ENCODE measurements around the gene LAMB4. TPM values are rescaled to one million over a fixed set of nuclear protein-coding genes. Genes with fewer than 3 reads are reported as not detected.

LAMB4 gene
- total RNA-seq, 2 donors from 2014 or later = 0.85 TPM; not detected in 1

DNA sequence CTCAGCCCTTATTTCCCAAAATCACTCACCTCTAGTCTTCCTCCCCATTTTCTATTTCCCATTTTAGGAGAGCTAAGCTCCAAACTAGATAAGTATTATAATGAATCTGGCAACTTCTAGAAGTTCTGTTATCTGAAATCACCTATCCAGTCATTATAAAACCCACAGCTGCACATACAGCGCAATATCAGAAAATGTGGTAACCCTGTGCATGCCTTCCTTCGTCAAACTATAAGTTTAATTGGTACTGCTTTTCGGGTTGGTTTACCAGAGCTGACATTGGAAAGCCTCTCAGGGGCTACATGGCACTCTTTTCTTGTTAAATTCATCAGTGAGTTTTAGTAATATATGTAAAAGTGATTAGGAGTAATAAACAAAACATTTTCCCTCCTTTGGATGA is 1.6 kb downstream of the LAMB4 start:
- 97% methylated on average over 3 of the region's 3 CpGs for WGBS
- H3K27ac ChIP-seq = no peak overlapping the region
- H3K27me3 ChIP-seq (replicated peaks; ENCODE audit: insufficient read depth) = no peaks in the 10 kb centered on the region
- H3K4me3 ChIP-seq = no peak overlapping the region
- no peak for TF ChIP-seq POLR2AphosphoS5 (IDR thresholded peaks at IDR 0.05)
- TF ChIP-seq, protein P1, sequence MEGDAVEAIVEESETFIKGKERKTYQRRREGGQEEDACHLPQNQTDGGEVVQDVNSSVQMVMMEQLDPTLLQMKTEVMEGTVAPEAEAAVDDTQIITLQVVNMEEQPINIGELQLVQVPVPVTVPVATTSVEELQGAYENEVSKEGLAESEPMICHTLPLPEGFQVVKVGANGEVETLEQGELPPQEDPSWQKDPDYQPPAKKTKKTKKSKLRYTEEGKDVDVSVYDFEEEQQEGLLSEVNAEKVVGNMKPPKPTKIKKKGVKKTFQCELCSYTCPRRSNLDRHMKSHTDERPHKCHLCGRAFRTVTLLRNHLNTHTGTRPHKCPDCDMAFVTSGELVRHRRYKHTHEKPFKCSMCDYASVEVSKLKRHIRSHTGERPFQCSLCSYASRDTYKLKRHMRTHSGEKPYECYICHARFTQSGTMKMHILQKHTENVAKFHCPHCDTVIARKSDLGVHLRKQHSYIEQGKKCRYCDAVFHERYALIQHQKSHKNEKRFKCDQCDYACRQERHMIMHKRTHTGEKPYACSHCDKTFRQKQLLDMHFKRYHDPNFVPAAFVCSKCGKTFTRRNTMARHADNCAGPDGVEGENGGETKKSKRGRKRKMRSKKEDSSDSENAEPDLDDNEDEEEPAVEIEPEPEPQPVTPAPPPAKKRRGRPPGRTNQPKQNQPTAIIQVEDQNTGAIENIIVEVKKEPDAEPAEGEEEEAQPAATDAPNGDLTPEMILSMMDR (IDR thresholded peaks at IDR 0.05) = no peak
- no peak for TF ChIP-seq POLR2A (IDR thresholded peaks at IDR 0.05)
- no peaks in the 10 kb centered on the region for H3K4me1 ChIP-seq (replicated peaks)
- H3K9me3 ChIP-seq = no peaks in the 10 kb centered on the region
- DNase-seq (ENCODE audit: low spot score) = no peak
- intact Hi-C loops (cut with DNase I) = no loop called here
- no peaks in the 10 kb centered on the region for H3K36me3 ChIP-seq

DNA sequence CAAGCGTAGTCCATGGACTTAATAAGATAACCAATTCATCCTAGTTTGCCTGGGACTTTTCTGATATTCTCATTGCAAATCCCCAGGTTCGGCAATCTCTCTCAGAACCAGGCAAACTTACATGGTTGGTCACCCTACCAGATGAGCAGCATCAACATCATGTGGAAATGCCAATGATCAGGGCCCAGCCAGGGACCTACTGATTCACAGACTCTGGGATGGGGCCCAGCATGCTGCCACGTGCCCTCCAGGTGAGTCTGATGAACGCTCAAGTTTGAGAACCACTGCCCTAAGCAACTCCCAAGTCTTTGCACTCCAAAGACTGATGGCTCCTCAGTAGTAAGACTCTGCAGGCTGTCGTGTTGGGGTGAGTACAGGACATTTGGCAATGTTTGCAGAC is 2.7 kb downstream of the LAMB4 start:
- no peak for DNase-seq (ENCODE audit: low spot score)
- 85% methylated on average over 5 of the region's 5 CpGs for WGBS
- TF ChIP-seq, protein P1 (IDR thresholded peaks at IDR 0.05) = no peak
- no peak for TF ChIP-seq POLR2AphosphoS5 (IDR thresholded peaks at IDR 0.05)
- H3K4me1 ChIP-seq (replicated peaks) = no peaks in the 10 kb centered on the region
- H3K27ac ChIP-seq = no peak overlapping the region
- H3K9me3 ChIP-seq = no peaks in the 10 kb centered on the region
- intact Hi-C loops (cut with DNase I) = no loop called here
- no peaks in the 10 kb centered on the region for H3K36me3 ChIP-seq
- H3K27me3 ChIP-seq (replicated peaks; ENCODE audit: insufficient read depth) = no peaks in the 10 kb centered on the region
- no peak overlapping the region for H3K4me3 ChIP-seq

DNA sequence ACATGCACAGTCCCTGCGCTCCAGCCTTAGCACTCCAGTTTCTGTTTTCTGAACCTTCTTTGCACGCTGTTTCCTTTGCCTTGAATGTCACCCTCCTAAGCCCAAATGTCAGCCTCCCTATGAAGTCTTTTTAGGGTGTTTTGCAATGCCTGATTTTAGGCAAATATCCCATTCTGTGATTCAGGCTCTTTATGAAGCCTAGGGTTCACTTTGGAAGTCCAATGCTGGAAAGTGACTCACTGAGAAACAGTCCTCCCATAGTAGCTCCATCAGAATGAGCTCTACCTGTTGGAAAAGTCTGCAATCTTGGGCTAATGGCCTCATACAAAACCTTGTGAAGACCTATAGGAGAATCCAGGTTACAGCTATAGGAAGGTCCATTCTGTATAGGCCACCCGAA is 5.3 kb downstream of the LAMB4 start:
- intact Hi-C loops (cut with DNase I) = no loop called here
- Histone ChIP-seq H3K27ac (no peak overlapping the region), H3K4me3 (no peak overlapping the region), H3K4me1 (replicated peaks) (no peaks in the 10 kb centered on the region), H3K9me3 (no peaks in the 10 kb centered on the region), H3K36me3 (no peaks in the 10 kb centered on the region), H3K27me3 (replicated peaks; ENCODE audit: insufficient read depth) (no peaks in the 10 kb centered on the region)
- DNase-seq (ENCODE audit: low spot score) = no peak
- WGBS = 93% methylated on average over 3 of the region's 3 CpGs
- TF ChIP-seq POLR2A (IDR thresholded peaks at IDR 0.05) (no peak), POLR2AphosphoS5 (IDR thresholded peaks at IDR 0.05) (no peak)
- TF ChIP-seq, protein P1 (IDR thresholded peaks at IDR 0.05) = no peak

DNA sequence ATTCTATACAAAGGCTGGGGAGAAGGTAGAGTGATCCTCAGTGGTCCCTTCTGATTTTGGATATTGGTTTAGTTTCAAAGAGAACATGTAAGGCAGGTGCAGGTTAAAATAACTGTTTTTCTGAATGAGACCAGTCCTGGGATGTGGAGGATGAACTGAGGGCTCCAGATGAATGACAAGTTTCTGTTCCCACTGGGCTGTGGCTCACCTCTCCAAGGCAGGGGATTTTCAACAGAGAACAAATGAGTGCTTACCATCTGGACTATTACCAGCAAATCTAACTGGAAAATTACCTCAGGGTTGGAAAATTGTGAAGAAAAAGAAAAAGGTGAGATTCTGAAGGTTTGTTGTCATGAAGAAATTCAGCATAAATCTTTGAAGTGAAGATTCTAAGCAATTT is 8.0 kb downstream of the LAMB4 start:
- no peak for TF ChIP-seq POLR2A (IDR thresholded peaks at IDR 0.05)
- TF ChIP-seq, protein P1 (IDR thresholded peaks at IDR 0.05) = no peak
- no peak for TF ChIP-seq POLR2AphosphoS5 (IDR thresholded peaks at IDR 0.05)
- DNase-seq (ENCODE audit: low spot score) = no peak
- no peaks in the 10 kb centered on the region for H3K27me3 ChIP-seq (replicated peaks; ENCODE audit: insufficient read depth)
- intact Hi-C loops (cut with DNase I) = no loop called here
- no peaks in the 10 kb centered on the region for H3K36me3 ChIP-seq
- H3K9me3 ChIP-seq = no peaks in the 10 kb centered on the region
- no peak overlapping the region for H3K27ac ChIP-seq
- H3K4me1 ChIP-seq (replicated peaks) = no peaks in the 10 kb centered on the region
- H3K4me3 ChIP-seq = no peak overlapping the region

DNA sequence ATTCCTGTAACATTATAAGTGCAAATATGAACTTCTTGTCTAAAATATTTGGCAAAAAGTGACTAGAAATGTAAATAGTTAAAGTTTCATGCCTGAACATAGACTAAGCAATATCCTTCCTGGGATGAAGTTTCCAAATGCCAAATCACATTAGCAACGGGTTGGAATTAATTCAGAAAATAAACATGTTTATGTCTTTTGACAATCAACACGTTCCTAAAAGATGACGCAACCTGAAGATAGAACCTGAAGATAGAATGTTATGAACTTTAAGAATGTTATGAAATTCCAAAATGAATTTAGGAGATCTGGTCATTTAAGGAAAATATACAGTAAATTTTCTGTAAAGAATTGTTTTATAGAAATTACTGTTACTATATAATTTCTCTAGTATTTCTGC is 9.2 kb downstream of the LAMB4 start:
- H3K4me3 ChIP-seq = no peak overlapping the region
- no peaks in the 10 kb centered on the region for H3K4me1 ChIP-seq (replicated peaks)
- no peaks in the 10 kb centered on the region for H3K36me3 ChIP-seq
- no peak overlapping the region for H3K27ac ChIP-seq
- no peak for DNase-seq (ENCODE audit: low spot score)
- no peaks in the 10 kb centered on the region for H3K9me3 ChIP-seq
- H3K27me3 ChIP-seq (replicated peaks; ENCODE audit: insufficient read depth) = no peaks in the 10 kb centered on the region
- intact Hi-C loops (cut with DNase I) = no loop called here
- TF ChIP-seq POLR2A (IDR thresholded peaks at IDR 0.05) = no peak
- TF ChIP-seq, protein P1 (IDR thresholded peaks at IDR 0.05) = no peak
- no peak for TF ChIP-seq POLR2AphosphoS5 (IDR thresholded peaks at IDR 0.05)
- 37% methylated on average over 3 of the region's 3 CpGs for WGBS

All from prostate gland (tissue), 2 donors.